ENCODE measurements around the gene SERPINA4. TPM values are rescaled to one million over a fixed set of nuclear protein-coding genes. Genes with fewer than 3 reads are reported as not detected.

Gene SERPINA4, protein sequence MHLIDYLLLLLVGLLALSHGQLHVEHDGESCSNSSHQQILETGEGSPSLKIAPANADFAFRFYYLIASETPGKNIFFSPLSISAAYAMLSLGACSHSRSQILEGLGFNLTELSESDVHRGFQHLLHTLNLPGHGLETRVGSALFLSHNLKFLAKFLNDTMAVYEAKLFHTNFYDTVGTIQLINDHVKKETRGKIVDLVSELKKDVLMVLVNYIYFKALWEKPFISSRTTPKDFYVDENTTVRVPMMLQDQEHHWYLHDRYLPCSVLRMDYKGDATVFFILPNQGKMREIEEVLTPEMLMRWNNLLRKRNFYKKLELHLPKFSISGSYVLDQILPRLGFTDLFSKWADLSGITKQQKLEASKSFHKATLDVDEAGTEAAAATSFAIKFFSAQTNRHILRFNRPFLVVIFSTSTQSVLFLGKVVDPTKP
- total RNA-seq (2022; extraction: Qiagen RNA extraction; ENCODE audit: low read depth), result not detected in 5 replicates

DNA sequence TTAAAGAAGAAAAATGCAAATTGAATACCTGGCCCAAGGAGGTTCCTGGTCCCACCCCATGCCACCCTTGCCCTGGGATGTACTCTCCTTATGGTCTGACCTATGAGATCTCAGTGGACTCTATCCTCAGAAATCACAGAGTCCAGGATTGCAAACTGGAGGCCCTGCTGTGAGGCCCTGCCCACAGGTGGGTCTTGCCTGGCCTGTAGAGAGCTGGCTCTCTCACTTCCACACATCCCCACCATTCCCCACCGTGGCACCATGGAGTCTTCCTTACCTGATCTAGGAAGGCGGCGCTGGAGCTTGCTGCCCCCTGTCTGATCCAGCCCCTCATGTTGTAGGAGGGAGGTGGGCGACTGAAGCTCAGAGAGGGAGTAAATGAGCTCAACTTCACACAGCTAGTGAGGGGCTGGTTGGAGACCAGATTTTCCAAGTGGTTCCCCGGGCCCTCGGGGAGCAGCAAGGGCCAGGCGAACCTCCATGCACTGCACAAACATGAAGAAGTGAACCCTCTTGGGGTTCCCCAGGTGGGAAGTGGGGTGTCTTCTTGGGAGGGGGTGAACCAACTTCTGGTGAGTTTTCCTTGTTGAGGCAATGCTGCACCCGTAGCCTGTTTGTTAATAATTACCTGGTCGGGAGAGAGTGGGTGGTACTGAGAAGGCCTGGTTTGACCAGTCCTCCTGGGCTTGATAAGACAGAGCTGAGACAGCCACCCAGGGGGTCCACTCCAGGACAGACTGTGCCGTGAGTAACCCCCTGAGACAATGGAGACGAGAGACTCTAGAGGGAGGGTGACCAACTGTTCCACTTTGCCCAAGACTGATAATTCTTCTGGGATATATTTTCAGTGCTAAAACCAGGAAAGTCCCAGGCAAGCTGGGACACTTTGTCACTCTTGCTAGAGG, at the start of gene SERPINA4:
SERPINA4 (plus strand) TSS at position 692 of the 905 bp plus-strand sequence. CDS start 2,041 bp downstream, outside the sequence.

DNA sequence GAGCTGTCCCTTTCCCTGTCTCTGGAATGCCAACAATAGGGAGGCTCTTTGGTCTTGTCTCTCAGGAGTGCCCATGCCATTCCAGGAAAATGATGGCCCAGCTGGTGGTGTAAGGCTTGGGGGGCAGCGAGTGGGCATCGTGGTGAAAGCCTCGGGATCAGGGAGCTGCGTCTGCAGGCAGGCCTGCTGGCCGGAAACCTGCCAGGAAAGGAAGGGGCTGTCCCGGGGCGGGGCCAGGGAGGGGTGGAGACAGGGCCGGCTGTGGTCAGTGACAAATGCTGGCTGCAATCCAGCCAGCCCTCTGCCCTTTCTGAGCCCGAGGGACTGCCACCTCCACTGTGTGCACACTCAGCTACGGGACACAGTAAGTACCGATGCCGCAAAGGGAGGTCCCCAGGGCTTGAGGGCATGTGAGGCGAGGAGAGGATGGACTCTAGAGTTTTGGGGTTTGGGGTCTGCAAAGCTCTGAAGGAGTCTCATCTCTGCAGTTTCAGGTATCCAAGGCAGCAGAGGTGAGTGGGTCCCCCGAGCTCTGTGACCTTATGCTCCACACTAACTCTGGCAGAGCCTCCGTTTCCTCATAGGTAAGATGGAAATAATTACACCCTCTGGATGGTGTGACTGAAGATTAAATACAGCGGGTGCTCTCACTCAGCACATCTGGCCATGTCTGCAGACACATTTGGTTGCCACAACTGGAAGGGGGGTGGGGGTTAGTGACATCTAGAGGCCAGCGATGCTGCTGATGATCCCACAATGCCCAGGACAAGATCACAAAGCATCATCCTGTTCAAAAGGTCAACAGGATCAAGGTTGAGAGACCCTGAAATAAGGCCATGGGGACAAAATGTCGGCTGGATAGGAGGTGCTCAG, 20.1 kb downstream of the SERPINA4 start, which contains the start of gene SERPINA5:
SERPINA5 (plus strand) TSS at position 300 of the 873 bp plus-strand sequence. CDS start 5,937 bp downstream, outside the sequence.

DNA sequence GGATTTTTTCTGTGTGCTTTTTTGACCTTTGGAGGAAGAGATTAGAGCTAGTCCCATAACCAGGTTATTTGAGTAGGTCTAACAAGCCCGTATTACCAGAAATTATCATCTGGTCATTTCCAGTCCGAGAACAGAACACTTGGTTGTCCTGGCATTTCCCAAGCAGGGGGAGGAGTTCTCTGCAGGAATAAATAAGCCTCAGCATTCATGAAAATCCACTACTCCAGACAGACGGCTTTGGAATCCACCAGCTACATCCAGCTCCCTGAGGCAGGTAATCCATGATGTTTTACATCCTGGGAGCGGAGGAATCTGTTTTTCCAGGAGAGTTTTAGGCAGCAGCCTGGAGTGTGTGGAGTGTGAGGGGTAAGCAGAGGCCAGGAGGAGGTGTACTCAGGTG, 50.9 kb downstream of the SERPINA4 start, which contains the start of gene SERPINA3:
SERPINA3 (plus strand) TSS at position 218 of the 400 bp plus-strand sequence. CDS start 2,051 bp downstream, outside the sequence.

Other genes starting within 250 kb of the SERPINA4 start
- gene SERPINA6, start 238.1 kb upstream of the SERPINA4 start, total RNA-seq (2022; extraction: Qiagen RNA extraction; ENCODE audit: low read depth), result 0.80 to 1.0 TPM (median 0.93 TPM) in 5 replicates
- gene SERPINA2, start 194.7 kb upstream of the SERPINA4 start, total RNA-seq (2022; extraction: Qiagen RNA extraction; ENCODE audit: low read depth), result not detected in 5 replicates
- gene SERPINA1, start 172.8 kb upstream of the SERPINA4 start, total RNA-seq (2022; extraction: Qiagen RNA extraction; ENCODE audit: low read depth), result 0.72 to 1.2 TPM (median 0.83 TPM) in 5 replicates
- not detected in 5 replicates for gene SERPINA11, start 108.6 kb upstream of the SERPINA4 start, total RNA-seq (2022; extraction: Qiagen RNA extraction; ENCODE audit: low read depth)
- gene SERPINA9, start 85.2 kb upstream of the SERPINA4 start, total RNA-seq (2022; extraction: Qiagen RNA extraction; ENCODE audit: low read depth), result not detected in 5 replicates
- gene SERPINA12, start 52.0 kb upstream of the SERPINA4 start, total RNA-seq (2022; extraction: Qiagen RNA extraction; ENCODE audit: low read depth), result not detected in 5 replicates
- 0.12 to 0.21 TPM in 2 of 5 replicates, not detected in the others for gene SERPINA5, start 20.0 kb downstream of the SERPINA4 start, total RNA-seq (2022; extraction: Qiagen RNA extraction; ENCODE audit: low read depth)
- 10.4 to 12.3 TPM (median 11.0 TPM) in 5 replicates for gene SERPINA3, start 50.9 kb downstream of the SERPINA4 start, total RNA-seq (2022; extraction: Qiagen RNA extraction; ENCODE audit: low read depth)
- gene GSC, start 208.7 kb downstream of the SERPINA4 start, total RNA-seq (2022; extraction: Qiagen RNA extraction; ENCODE audit: low read depth), result 0.37 to 0.87 TPM (median 0.52 TPM) in 5 replicates

Data from A549 treated with ZK216348 at 1 μM for 4 hours (cell line).